RWPE2 (cell line): Measurements from ENCODE around the gene FGD5.

ENCODE experiments used
- ATAC-seq: fragments of 200-7000 bp; cut with Tn5 transposase; 3 replicates; pipeline ENCODE4 v1.9.1; 2021; ENCODE audit warnings: low read depth
- DNase-seq: peaks from one replicate; pipeline ENCODE4 v3.0.0-alpha.2; 2020; ENCODE audit warnings: low spot score
- H3K27ac ChIP-seq: fragments of 450-650 bp; 2 replicates; pipeline ENCODE4 v1.5.1; 2017; ENCODE audit warnings: mild to moderate bottlenecking; ENCODE audit not compliant: poor library complexity, severe bottlenecking
- H3K27me3 ChIP-seq: fragments of 250-450 bp; sonication (Bioruptor Pico); 2 replicates; pipeline ENCODE4 v1.5.1; 2021; ENCODE audit warnings: mild to moderate bottlenecking, moderate library complexity; ENCODE audit not compliant: insufficient read depth, poor library complexity, severe bottlenecking
- H3K36me3 ChIP-seq: fragments of 250-450 bp; sonication (Bioruptor Pico); 2 replicates; pipeline ENCODE4 v1.5.1; 2020; ENCODE audit warnings: low read depth, mild to moderate bottlenecking, moderate library complexity
- H3K4me1 ChIP-seq: fragments of 250-450 bp; sonication (Bioruptor Pico); 2 replicates; pipeline ENCODE4 v1.5.1; 2021; ENCODE audit warnings: mild to moderate bottlenecking, moderate library complexity; ENCODE audit not compliant: insufficient read depth, poor library complexity, severe bottlenecking
- H3K4me3 ChIP-seq: fragments of 250-450 bp; sonication (Bioruptor Pico); 2 replicates; pipeline ENCODE4 v1.5.1; 2021; ENCODE audit warnings: mild to moderate bottlenecking, moderate library complexity; ENCODE audit not compliant: severe bottlenecking
- H3K9me3 ChIP-seq: fragments of 250-450 bp; sonication (Bioruptor Pico); 2 replicates; pipeline ENCODE4 v1.5.1; 2021; ENCODE audit warnings: mild to moderate bottlenecking, moderate library complexity; ENCODE audit not compliant: severe bottlenecking
- CTCF ChIP-seq: fragments of 450-650 bp; IDR thresholded peaks from one replicate; pipeline ENCODE4 v1.5.1; 2017; ENCODE audit warnings: mild to moderate bottlenecking, moderate library complexity; ENCODE audit not compliant: poor library complexity, severe bottlenecking

The FGD5 gene

GRCh38 chr3:14826069-14826468 lies 7.3 kb downstream of the FGD5 start:
- no peak for DNase-seq
- TF ChIP-seq CTCF: no peak
- H3K27me3 ChIP-seq: peaks cover 22% of the 10 kb centered on the region

DNA sequence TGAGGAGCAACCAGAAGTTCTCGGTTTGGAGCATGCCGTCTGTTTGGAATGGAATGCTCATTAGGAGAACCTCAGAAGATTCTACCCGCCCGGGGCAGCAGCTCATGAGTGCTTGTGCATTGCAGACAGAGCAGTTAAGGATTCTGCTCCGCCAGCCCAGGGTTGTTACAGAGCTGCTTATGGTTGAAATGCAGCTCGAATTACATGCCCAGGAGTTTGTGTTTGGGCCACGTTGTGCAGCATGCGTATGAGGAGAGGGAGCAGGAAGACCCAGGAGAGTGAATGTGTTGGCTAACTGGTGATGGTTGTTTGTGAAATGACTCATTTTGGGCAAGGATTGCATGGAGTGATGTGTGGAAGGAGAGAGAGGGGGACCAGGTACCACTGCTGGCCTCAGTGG lies 9.0 kb downstream of the FGD5 start:
- DNase-seq: no peak
- no peak for TF ChIP-seq CTCF
- ATAC-seq: no peak
- peaks cover 19% of the 10 kb centered on the region for H3K27me3 ChIP-seq
- H3K4me3 ChIP-seq: no peak overlapping the region
- H3K4me1 ChIP-seq: no peaks in the 10 kb centered on the region
- H3K27ac ChIP-seq: no peak overlapping the region
- no peaks in the 10 kb centered on the region for H3K36me3 ChIP-seq
- no peaks in the 10 kb centered on the region for H3K9me3 ChIP-seq

More at GRCh38 chr3:14826069-14826468, 7.3 kb downstream of the FGD5 start:
- Histone ChIP-seq H3K27ac (no peak overlapping the region), H3K4me3 (no peak overlapping the region), H3K9me3 (no peaks in the 10 kb centered on the region), H3K4me1 (no peaks in the 10 kb centered on the region), H3K36me3 (no peaks in the 10 kb centered on the region)
- ATAC-seq: no peak

GRCh38 chr3:14829811-14830210 lies 11.0 kb downstream of the FGD5 start:
- Histone ChIP-seq H3K27me3 (peaks cover 25% of the 10 kb centered on the region), H3K27ac (no peak overlapping the region)

DNA sequence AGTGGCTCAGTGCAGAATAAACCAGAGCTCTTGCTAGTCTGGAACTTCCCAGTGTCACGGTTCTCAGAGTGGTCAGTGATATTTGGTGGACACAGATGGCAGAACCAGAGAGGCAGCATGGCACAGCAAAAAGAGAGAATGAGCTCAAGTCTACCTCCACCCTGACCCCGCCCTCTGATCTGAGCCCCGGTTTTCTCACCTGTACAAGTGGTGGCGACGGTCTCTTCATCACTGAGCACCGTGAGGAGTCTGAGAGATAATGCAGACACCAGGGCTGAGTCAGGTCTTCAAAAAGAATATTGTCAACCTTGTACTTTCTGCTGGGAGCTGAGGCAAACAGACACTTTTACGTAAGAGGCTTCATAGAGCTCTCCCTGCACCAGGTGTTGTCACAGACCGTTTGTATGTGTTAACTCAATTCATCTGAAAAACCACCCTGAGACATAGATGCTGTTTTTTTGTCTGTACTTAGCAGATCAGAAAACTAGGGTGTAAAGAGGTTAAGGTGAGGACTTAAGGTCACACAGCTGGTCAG lies 13.2 kb downstream of the FGD5 start:
- Histone ChIP-seq H3K4me3 (no peak overlapping the region), H3K27me3 (peaks cover 41% of the 10 kb centered on the region), H3K27ac (no peak overlapping the region), H3K4me1 (no peaks in the 10 kb centered on the region), H3K9me3 (no peaks in the 10 kb centered on the region), H3K36me3 (no peaks in the 10 kb centered on the region)
- TF ChIP-seq CTCF: no peak
- DNase-seq: no peak
- no peak for ATAC-seq

More at GRCh38 chr3:14829811-14830210, 11.0 kb downstream of the FGD5 start:
- no peak for TF ChIP-seq CTCF
- H3K36me3 ChIP-seq: no peaks in the 10 kb centered on the region
- no peak overlapping the region for H3K4me3 ChIP-seq
- no peak for ATAC-seq
- H3K9me3 ChIP-seq: no peaks in the 10 kb centered on the region
- DNase-seq: no peak
- H3K4me1 ChIP-seq: no peaks in the 10 kb centered on the region

- no peaks in the 10 kb centered on the region for H3K9me3 ChIP-seq
- no peaks in the 10 kb centered on the region for H3K4me1 ChIP-seq
- peaks cover 48% of the 10 kb centered on the region for H3K27me3 ChIP-seq
- DNase-seq: no peak
- no peak overlapping the region for H3K27ac ChIP-seq
- no peaks in the 10 kb centered on the region for H3K36me3 ChIP-seq
- no peak for ATAC-seq
- no peak for TF ChIP-seq CTCF
- no peak overlapping the region for H3K4me3 ChIP-seq
These were observed 14.4 kb downstream of the FGD5 start for GRCh38 chr3:14832975-14833722.
